Ishikawa (cell line): ENCODE measurements around the gene HSF5.

Experiments
- CEBPB ChIP-seq: IDR thresholded peaks from 2 replicates; pipeline ENCODE4 v1.6.1; 2012
- CREB1 ChIP-seq: IDR thresholded peaks from 2 replicates; pipeline ENCODE4 v1.6.1; 2012; ENCODE audit warnings: low read depth
- EGR1 ChIP-seq: IDR thresholded peaks from 2 replicates; pipeline ENCODE4 v1.6.1; 2012
- EP300 ChIP-seq: IDR thresholded peaks from 2 replicates; pipeline ENCODE4 v1.6.1; 2012; ENCODE audit warnings: borderline replicate concordance
- FOXM1 ChIP-seq: IDR thresholded peaks from 2 replicates; pipeline ENCODE4 v1.6.1; 2012; ENCODE audit warnings: low read depth, borderline replicate concordance
- NFIC ChIP-seq: IDR thresholded peaks from 2 replicates; pipeline ENCODE4 v1.6.1; 2012
- RAD21 ChIP-seq: IDR thresholded peaks from 2 replicates; pipeline ENCODE4 v1.6.1; 2012; ENCODE audit warnings: low read depth
- TAF1 ChIP-seq: IDR thresholded peaks from 2 replicates; pipeline ENCODE4 v1.6.1; 2012; ENCODE audit warnings: low read depth, mild to moderate bottlenecking
- TCF12 ChIP-seq: IDR thresholded peaks from 2 replicates; pipeline ENCODE4 v1.6.1; 2012; ENCODE audit warnings: low read depth
- TEAD4 ChIP-seq: IDR thresholded peaks from 2 replicates; pipeline ENCODE4 v1.6.1; 2012
- YY1 ChIP-seq: IDR thresholded peaks from 2 replicates; pipeline ENCODE4 v1.6.1; 2012; ENCODE audit warnings: low read depth
- ZBTB7A ChIP-seq: IDR thresholded peaks from 2 replicates; pipeline ENCODE4 v1.6.1; 2012; ENCODE audit warnings: low read depth
- TF ChIP-seq, protein P1 (sequence below): IDR thresholded peaks from 2 replicates; pipeline ENCODE4 v1.6.1; 2012; ENCODE audit warnings: low read depth, mild to moderate bottlenecking
- TF ChIP-seq, protein P2 (sequence below): IDR thresholded peaks from 2 replicates; pipeline ENCODE4 v1.6.1; 2012
- TF ChIP-seq, protein P3 (sequence below): IDR thresholded peaks from 2 replicates; pipeline ENCODE4 v1.6.1; 2012

HSF5 gene

DNA sequence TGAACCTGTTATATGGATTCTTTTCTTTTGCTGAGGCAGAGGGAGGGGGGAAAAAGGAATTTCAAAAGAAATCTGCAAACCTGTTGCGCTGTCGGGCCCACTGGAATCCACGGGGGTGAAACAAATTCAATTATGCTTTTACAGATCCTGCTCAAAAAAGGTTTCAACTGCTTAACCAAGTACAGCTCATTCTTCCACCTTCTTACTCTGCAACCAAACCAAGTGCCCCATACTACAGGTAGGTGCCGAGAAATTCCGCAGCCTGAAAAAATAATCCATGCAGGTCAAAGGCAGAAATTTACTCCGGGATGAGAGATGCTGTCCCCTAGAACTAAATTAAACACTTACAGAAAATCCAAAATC lies 71.3 kb downstream of the HSF5 start:
- no peak for TF ChIP-seq TEAD4
- TF ChIP-seq ZBTB7A = no peak
- TF ChIP-seq EP300 = no peak
- TF ChIP-seq FOXM1 = no peak
- TF ChIP-seq, protein P1, sequence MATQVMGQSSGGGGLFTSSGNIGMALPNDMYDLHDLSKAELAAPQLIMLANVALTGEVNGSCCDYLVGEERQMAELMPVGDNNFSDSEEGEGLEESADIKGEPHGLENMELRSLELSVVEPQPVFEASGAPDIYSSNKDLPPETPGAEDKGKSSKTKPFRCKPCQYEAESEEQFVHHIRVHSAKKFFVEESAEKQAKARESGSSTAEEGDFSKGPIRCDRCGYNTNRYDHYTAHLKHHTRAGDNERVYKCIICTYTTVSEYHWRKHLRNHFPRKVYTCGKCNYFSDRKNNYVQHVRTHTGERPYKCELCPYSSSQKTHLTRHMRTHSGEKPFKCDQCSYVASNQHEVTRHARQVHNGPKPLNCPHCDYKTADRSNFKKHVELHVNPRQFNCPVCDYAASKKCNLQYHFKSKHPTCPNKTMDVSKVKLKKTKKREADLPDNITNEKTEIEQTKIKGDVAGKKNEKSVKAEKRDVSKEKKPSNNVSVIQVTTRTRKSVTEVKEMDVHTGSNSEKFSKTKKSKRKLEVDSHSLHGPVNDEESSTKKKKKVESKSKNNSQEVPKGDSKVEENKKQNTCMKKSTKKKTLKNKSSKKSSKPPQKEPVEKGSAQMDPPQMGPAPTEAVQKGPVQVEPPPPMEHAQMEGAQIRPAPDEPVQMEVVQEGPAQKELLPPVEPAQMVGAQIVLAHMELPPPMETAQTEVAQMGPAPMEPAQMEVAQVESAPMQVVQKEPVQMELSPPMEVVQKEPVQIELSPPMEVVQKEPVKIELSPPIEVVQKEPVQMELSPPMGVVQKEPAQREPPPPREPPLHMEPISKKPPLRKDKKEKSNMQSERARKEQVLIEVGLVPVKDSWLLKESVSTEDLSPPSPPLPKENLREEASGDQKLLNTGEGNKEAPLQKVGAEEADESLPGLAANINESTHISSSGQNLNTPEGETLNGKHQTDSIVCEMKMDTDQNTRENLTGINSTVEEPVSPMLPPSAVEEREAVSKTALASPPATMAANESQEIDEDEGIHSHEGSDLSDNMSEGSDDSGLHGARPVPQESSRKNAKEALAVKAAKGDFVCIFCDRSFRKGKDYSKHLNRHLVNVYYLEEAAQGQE = no peak
- no peak for TF ChIP-seq NFIC
- TF ChIP-seq, protein P2, sequence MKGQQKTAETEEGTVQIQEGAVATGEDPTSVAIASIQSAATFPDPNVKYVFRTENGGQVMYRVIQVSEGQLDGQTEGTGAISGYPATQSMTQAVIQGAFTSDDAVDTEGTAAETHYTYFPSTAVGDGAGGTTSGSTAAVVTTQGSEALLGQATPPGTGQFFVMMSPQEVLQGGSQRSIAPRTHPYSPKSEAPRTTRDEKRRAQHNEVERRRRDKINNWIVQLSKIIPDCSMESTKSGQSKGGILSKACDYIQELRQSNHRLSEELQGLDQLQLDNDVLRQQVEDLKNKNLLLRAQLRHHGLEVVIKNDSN = no peak
- TF ChIP-seq RAD21 = no peak
- TF ChIP-seq TAF1 = no peak
- TF ChIP-seq TCF12 = no peak
- TF ChIP-seq, protein P3, sequence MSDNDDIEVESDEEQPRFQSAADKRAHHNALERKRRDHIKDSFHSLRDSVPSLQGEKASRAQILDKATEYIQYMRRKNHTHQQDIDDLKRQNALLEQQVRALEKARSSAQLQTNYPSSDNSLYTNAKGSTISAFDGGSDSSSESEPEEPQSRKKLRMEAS = no peak
- no peak for TF ChIP-seq CEBPB

DNA sequence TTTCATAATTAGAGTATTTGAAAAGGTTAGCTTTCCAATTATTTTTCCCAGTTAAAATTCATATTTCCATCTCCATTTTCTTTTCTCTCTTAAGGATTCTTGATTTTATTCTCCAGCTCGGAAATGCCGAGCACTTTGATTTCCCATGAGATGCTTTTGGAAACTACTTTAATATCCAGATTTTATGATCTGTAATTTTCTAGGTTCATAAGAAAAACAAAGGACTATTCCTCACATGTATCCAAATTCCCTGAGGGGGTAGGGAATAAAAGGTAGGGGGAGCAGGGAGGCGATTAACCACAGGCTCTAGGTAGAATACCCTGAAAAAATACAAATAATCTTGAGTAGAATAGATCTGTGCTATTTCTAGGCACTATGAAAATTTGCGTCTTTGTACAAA lies 71.8 kb downstream of the HSF5 start:
- TF ChIP-seq, protein P2 = no peak
- TF ChIP-seq EGR1 (no peak), ZBTB7A (no peak), TCF12 (no peak), FOXM1 (no peak), YY1 (no peak), TAF1 (no peak), EP300 (no peak), TEAD4 (no peak), RAD21 (no peak), CREB1 (no peak), CEBPB (no peak), NFIC (no peak)
- TF ChIP-seq, protein P1 = no peak
- TF ChIP-seq, protein P3 = no peak

DNA sequence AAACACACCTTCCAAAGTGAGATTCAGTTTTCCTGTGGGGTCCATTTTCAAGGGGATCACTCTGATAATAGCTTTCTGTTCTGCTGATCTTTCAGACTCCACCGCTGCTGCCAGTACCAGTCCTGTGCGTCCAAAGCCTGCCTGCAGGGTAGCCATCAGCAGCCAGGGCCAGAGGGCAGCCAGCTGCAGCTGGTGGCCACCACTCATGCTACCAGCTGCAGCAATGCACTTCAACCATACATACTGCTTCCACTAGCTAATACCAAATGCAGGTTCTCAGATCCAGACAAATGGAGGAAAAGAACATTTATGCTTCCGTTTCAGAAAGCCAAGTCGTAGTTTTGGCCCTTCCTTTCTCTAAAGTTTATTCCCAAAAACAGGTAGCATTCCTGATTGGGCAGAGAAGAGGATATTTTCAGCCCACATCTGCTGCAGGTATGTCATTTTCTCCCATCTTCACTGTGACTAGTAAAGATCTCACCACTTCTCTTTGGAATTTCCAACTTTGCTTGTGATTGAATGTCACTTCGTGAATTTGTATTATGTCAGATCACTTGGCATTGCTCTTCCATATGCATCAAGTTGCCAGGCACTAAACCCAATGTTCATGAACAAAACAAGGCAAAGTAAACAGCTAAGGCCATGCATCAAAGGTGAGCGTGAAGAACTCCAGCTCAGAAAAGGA lies 72.7 kb downstream of the HSF5 start:
- TF ChIP-seq CEBPB = no peak
- TF ChIP-seq, protein P1 = no peak
- no peak for TF ChIP-seq EP300
- no peak for TF ChIP-seq CREB1
- TF ChIP-seq TCF12 = no peak
- TF ChIP-seq FOXM1 = no peak
- TF ChIP-seq TAF1 = no peak
- TF ChIP-seq, protein P3 = no peak
- TF ChIP-seq ZBTB7A = no peak
- TF ChIP-seq NFIC = no peak
- TF ChIP-seq EGR1 = no peak
- no peak for TF ChIP-seq TEAD4
- TF ChIP-seq RAD21 = no peak
- TF ChIP-seq YY1 = no peak
- TF ChIP-seq, protein P2 = no peak
